A673 (cell line): ENCODE data around the gene COL13A1. TPM values are rescaled to one million over a fixed set of nuclear protein-coding genes. Genes with fewer than 3 reads are reported as not detected.

ENCODE experiments used
- BruUV-seq: library from RNA; stranded (reverse); fragments of 400-500 nt; replicated peaks from 2 replicates; lab custom pipeline; 2021; lab: Mats Ljungman, UMichigan
- CTCF ChIA-PET: fragments of 300-600 bp; sonication (Branson Sonifier 250); formaldehyde crosslinking; loops from one replicate; lab custom pipeline; 2022; ENCODE audit warnings: antibody characterized with exemption; lab: Charles Lee
- POLR2A ChIA-PET: fragments of 300-600 bp; sonication (Branson Sonifier 250); formaldehyde crosslinking; loops from one replicate; lab custom pipeline; 2022; ENCODE audit warnings: antibody characterized with exemption; ENCODE audit not compliant: low non-redundant PET; lab: Charles Lee
- DNase-seq: peaks from one replicate; pipeline ENCODE4 v3.0.0-alpha.2; 2015; ENCODE audit warnings: low spot score
- H3K27ac ChIP-seq: fragments of 200-600 bp; sonication (generic); 2 replicates; pipeline ENCODE4 v1.5.1; 2016; ENCODE audit warnings: mixed run types, low read depth, mild to moderate bottlenecking, mixed read lengths, antibody characterized with exemption, low read length; ENCODE audit not compliant: poor library complexity, severe bottlenecking
- H3K27me3 ChIP-seq: fragments of 200-600 bp; sonication (generic); replicated peaks from 2 replicates; pipeline ENCODE4 v1.6.1; 2017; ENCODE audit warnings: mixed run types, low read depth, mild to moderate bottlenecking, mixed read lengths, antibody characterized with exemption, low read length; ENCODE audit not compliant: insufficient read depth, poor library complexity
- H3K36me3 ChIP-seq: fragments of 200-600 bp; sonication (generic); 2 replicates; pipeline ENCODE4 v1.6.1; 2016; ENCODE audit warnings: mixed run types, mild to moderate bottlenecking, mixed read lengths, antibody characterized with exemption, low read length; ENCODE audit not compliant: insufficient read depth, poor library complexity, severe bottlenecking
- H3K4me1 ChIP-seq: fragments of 200-600 bp; sonication (generic); 2 replicates; pipeline ENCODE4 v1.6.1; 2017; ENCODE audit warnings: mixed run types, mild to moderate bottlenecking, mixed read lengths, antibody characterized with exemption, low read length; ENCODE audit not compliant: insufficient read depth, poor library complexity, severe bottlenecking
- H3K4me3 ChIP-seq: fragments of 200-600 bp; sonication (generic); 2 replicates; pipeline ENCODE4 v1.5.1; 2016; ENCODE audit warnings: low read depth, mixed run types, mild to moderate bottlenecking, mixed read lengths, low read length; ENCODE audit not compliant: poor library complexity, severe bottlenecking
- H3K9me3 ChIP-seq: fragments of 200-600 bp; sonication (generic); 2 replicates; pipeline ENCODE4 v1.6.1; 2016; ENCODE audit warnings: mixed run types, low read depth, mild to moderate bottlenecking, mixed read lengths, antibody characterized with exemption, low read length; ENCODE audit not compliant: poor library complexity, severe bottlenecking
- CTCF ChIP-seq: fragments of 300-800, 200-600 bp; sonication (generic); conservative IDR thresholded peaks from 2 replicates; pipeline ENCODE4 v1.5.1; 2017; ENCODE audit warnings: low read depth, mild to moderate bottlenecking, antibody characterized with exemption, low read length, moderate library complexity, mixed read lengths
- EZH2 ChIP-seq: fragments of 200-600 bp; sonication (generic); IDR thresholded peaks from 2 replicates; pipeline ENCODE4 v1.6.1; 2017; ENCODE audit warnings: borderline replicate concordance, low read depth, mild to moderate bottlenecking, mixed read lengths, antibody characterized with exemption, low read length; ENCODE audit not compliant: poor library complexity, severe bottlenecking
- intact Hi-C: fragments of 100-400 bp; cut with micrococcal nuclease; formaldehyde crosslinking; loops from one replicate; pipeline ENCODE4 v1.10.0; 2022; ENCODE audit not compliant: unreplicated experiment
- total RNA-seq: library from RNA; stranded (reverse); gene quantifications from 2 replicates; pipeline ENCODE4 v1.2.3, GENCODE V29; 2021

Gene COL13A1
- total RNA-seq, 1 experiment from 2014 or later = 2.0 TPM

- Histone ChIP-seq H3K4me1 (peaks cover 20% of the 10 kb centered on the region), H3K27me3 (no peaks in the 10 kb centered on the region), H3K9me3 (no peaks in the 10 kb centered on the region), H3K36me3 (no peaks in the 10 kb centered on the region), H3K4me3 (no peak overlapping the region), H3K27ac (no peak overlapping the region)
- ChIA-PET CTCF (interaction anchor here (0.6 to 2.7 kb wide), 18 partner anchors 12 to 399 kb away, joined by 3 to 27 read pairs (median 4); no protein-coding TSS in a partner anchor), POLR2A (no interaction called here)
- DNase-seq = no peak
- TF ChIP-seq CTCF = no peak
- no peak for TF ChIP-seq EZH2
- no TSS peak for BruUV-seq
- intact Hi-C loops = loop anchor here (1.0 to 5.0 kb wide), 6 partner anchors 113 to 396 kb away; partner anchors contain the start of gene COL13A1
These were observed 112.1 kb downstream of the COL13A1 start for GRCh38 chr10:69913606-69914382.

GRCh38 chr10:69914398-69915214, 112.9 kb downstream of the COL13A1 start:
- no TSS peak for BruUV-seq
- Histone ChIP-seq H3K9me3 (no peaks in the 10 kb centered on the region), H3K27me3 (no peaks in the 10 kb centered on the region), H3K4me3 (no peak overlapping the region), H3K4me1 (peaks cover 20% of the 10 kb centered on the region), H3K36me3 (no peaks in the 10 kb centered on the region), H3K27ac (no peak overlapping the region)
- TF ChIP-seq CTCF (peak; percentile 96), EZH2 (no peak)
- intact Hi-C loops = loop anchor here (1.0 to 5.0 kb wide), 6 partner anchors 114 to 397 kb away; partner anchors contain the start of gene COL13A1
- peak; percentile 81 for DNase-seq
- ChIA-PET POLR2A (no interaction called here), CTCF (interaction anchor here (0.6 to 2.7 kb wide), 24 partner anchors 10 to 1313 kb away, joined by 3 to 27 read pairs (median 4); no protein-coding TSS in a partner anchor)

- no peaks in the 10 kb centered on the region for H3K9me3 ChIP-seq
- ChIA-PET CTCF (interaction anchor here (0.6 to 2.7 kb wide), 21 partner anchors 11 to 1313 kb away, joined by 3 to 27 read pairs (median 4); no protein-coding TSS in a partner anchor), POLR2A (no interaction called here)
- BruUV-seq = no TSS peak
- H3K4me3 ChIP-seq = no peak overlapping the region
- H3K27me3 ChIP-seq = no peaks in the 10 kb centered on the region
- H3K4me1 ChIP-seq = peaks cover 20% of the 10 kb centered on the region
- TF ChIP-seq CTCF = no peak
- no peak for TF ChIP-seq EZH2
- H3K27ac ChIP-seq = no peak overlapping the region
- DNase-seq = no peak
- H3K36me3 ChIP-seq = no peaks in the 10 kb centered on the region
- intact Hi-C loops = loop anchor here (2.0 kb wide), 3 partner anchors 114 to 270 kb away; partner anchors contain the start of gene COL13A1
These were observed 113.5 kb downstream of the COL13A1 start for GRCh38 chr10:69915215-69915560.
